Fibroblast of skin of right quadriceps (primary cell): ENCODE results near the gene STK32C.

Experiments
- DNase-seq: peaks from one replicate; pipeline ENCODE4 v3.0.0-alpha.2; 2013

STK32C gene

GRCh38 chr10:132206806-132207535 lies 100.8 kb downstream of the STK32C start:
- DNase-seq = no peak

- no peak for DNase-seq
These were observed 101.4 kb downstream of the STK32C start for GRCh38 chr10:132206377-132206745.

- no peak for DNase-seq
These were observed 101.9 kb downstream of the STK32C start for GRCh38 chr10:132205650-132206376.

- DNase-seq = no peak
These were observed 102.8 kb downstream of the STK32C start for GRCh38 chr10:132204781-132205473.

GRCh38 chr10:132204078-132204780 lies 103.5 kb downstream of the STK32C start:
- no peak for DNase-seq

- DNase-seq = no peak
These were observed 104.3 kb downstream of the STK32C start for GRCh38 chr10:132203256-132204077.

- no peak for DNase-seq
These were observed 105.4 kb downstream of the STK32C start for GRCh38 chr10:132202070-132202970.

- no peak for DNase-seq
These were observed 106.4 kb downstream of the STK32C start for GRCh38 chr10:132201111-132201969.

GRCh38 chr10:132200344-132201110 lies 107.2 kb downstream of the STK32C start:
- DNase-seq = no peak

- no peak for DNase-seq
These were observed 107.9 kb downstream of the STK32C start for GRCh38 chr10:132199854-132200311.

GRCh38 chr10:132199268-132199853 lies 108.4 kb downstream of the STK32C start:
- no peak for DNase-seq

GRCh38 chr10:132198381-132199181 lies 109.2 kb downstream of the STK32C start:
- DNase-seq = no peak

GRCh38 chr10:132198068-132198370 lies 109.7 kb downstream of the STK32C start:
- DNase-seq = no peak

GRCh38 chr10:132197271-132198067 lies 110.3 kb downstream of the STK32C start:
- no peak for DNase-seq

GRCh38 chr10:132196178-132197113 lies 111.3 kb downstream of the STK32C start:
- no peak for DNase-seq
